ENCODE measurements around the gene GABRR2.

GABRR2 gene

DNA sequence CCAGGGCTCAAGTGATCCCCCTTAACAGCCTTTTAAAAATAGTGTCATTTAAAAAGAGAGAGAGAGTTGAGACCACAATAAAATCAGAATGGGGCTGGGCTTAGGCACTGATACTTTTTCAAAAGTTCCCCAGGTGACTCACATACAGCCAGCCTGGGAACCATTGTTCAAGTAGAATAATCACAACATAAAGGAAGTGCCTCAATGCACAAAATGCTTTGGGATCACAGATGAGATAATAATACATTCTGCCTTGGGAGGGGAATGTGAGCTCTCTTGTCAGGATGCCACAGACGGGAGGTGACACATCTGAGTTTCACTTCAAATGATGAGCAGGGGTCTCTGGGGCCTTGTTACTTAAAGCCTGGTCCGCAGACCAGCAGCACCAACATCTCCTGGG lies 63.9 kb downstream of the GABRR2 start:
- H3K9me3 ChIP-seq (ENCODE audit: severe bottlenecking): no peaks in the 10 kb centered on the region
- DNase-seq: no peak
- H3K27me3 ChIP-seq (ENCODE audit: insufficient read depth, low read depth, severe bottlenecking): no peaks in the 10 kb centered on the region
- TF ChIP-seq, protein P1, sequence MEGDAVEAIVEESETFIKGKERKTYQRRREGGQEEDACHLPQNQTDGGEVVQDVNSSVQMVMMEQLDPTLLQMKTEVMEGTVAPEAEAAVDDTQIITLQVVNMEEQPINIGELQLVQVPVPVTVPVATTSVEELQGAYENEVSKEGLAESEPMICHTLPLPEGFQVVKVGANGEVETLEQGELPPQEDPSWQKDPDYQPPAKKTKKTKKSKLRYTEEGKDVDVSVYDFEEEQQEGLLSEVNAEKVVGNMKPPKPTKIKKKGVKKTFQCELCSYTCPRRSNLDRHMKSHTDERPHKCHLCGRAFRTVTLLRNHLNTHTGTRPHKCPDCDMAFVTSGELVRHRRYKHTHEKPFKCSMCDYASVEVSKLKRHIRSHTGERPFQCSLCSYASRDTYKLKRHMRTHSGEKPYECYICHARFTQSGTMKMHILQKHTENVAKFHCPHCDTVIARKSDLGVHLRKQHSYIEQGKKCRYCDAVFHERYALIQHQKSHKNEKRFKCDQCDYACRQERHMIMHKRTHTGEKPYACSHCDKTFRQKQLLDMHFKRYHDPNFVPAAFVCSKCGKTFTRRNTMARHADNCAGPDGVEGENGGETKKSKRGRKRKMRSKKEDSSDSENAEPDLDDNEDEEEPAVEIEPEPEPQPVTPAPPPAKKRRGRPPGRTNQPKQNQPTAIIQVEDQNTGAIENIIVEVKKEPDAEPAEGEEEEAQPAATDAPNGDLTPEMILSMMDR (IDR thresholded peaks at IDR 0.05; ENCODE audit: low read depth, low read length): no peak
- H3K4me3 ChIP-seq (ENCODE audit: low read depth, low read length): no peak overlapping the region
- no peak overlapping the region for H3K27ac ChIP-seq
- H3K36me3 ChIP-seq: no peaks in the 10 kb centered on the region

DNA sequence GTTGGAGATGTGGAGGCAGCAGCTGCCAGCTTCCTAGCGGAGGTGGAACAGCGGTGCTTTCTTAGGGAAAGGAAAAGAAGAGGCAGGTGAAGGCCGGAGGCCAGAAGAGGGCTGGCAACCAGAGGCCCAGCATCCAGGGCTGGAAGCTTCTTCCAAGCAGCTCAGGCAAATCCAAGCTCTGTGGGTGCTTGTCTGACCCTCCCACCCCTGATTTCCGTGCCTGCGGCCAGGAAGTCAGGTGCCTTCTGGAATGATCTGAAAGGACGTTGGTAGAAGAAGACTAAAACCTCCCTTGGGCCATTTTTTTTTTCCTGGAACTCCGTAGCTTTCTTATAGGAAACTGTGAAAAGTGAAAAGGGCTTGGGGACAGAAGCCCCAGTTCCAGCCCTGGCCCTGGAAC lies 64.9 kb downstream of the GABRR2 start:
- Histone ChIP-seq H3K36me3 (no peaks in the 10 kb centered on the region), H3K4me3 (ENCODE audit: low read depth, low read length) (no peak overlapping the region), H3K9me3 (ENCODE audit: severe bottlenecking) (no peaks in the 10 kb centered on the region), H3K27ac (no peak overlapping the region), H3K27me3 (ENCODE audit: insufficient read depth, low read depth, severe bottlenecking) (no peaks in the 10 kb centered on the region)
- TF ChIP-seq, protein P1 (IDR thresholded peaks at IDR 0.05; ENCODE audit: low read depth, low read length): no peak
- DNase-seq: no peak

DNA sequence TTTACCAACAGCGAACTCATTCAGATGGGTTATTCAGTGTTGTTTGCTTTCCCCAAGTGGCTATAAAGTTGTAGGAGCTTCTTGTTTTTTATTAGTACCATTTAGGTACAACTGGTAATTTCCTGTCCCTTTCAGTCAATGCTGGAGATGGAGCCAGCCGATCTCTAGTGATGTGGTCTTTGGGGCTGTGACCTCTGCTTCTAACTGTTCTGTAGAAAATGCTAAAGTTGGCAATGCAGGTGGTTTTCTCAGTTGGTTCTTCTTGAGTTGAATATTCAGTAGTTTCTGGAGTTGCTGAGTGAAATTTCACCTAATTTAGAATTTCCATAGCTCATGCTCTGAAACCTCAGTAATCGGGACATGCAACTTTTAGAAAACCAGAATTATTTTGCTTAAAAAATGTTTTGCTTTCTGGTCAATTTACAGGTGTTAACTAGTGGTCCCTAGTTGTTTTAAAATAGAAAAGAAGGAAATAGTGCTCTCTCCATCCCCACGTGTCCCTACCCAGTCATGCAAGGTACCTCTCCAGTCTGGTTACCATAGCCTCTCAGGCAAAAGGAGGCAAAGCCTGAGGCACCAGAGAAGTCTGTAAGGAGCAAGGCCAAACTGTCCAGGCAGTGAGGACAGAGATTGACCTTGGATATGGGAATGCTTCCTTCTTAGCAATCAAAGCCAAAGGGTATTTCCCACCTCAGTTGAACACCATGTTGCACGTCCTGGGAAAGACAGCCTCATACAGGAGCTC lies 70.7 kb downstream of the GABRR2 start:
- H3K4me3 ChIP-seq (ENCODE audit: low read depth, low read length): no peak overlapping the region
- TF ChIP-seq, protein P1 (IDR thresholded peaks at IDR 0.05; ENCODE audit: low read depth, low read length): no peak

DNA sequence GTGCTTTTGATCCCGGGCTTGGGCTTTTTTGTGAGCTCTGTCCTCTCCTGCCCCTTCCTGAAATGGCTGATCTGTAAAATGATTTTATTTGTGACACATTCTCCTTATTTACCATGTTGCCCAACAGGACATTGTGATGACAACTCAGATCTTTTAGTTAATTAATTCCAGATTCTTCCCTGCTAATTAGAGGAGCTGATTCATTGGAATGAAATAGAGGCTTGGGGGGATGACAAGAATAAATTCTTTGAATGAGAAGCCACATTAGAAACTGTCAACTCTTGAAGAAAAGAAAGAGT lies 71.8 kb downstream of the GABRR2 start:
- Histone ChIP-seq H3K27ac (no peak overlapping the region), H3K36me3 (no peaks in the 10 kb centered on the region), H3K9me3 (ENCODE audit: severe bottlenecking) (no peaks in the 10 kb centered on the region), H3K27me3 (ENCODE audit: insufficient read depth, low read depth, severe bottlenecking) (no peaks in the 10 kb centered on the region), H3K4me3 (ENCODE audit: low read depth, low read length) (no peak overlapping the region)
- TF ChIP-seq, protein P1 (IDR thresholded peaks at IDR 0.05; ENCODE audit: low read depth, low read length): no peak
- no peak for DNase-seq

More for the DNA sequence above, 70.7 kb downstream of the GABRR2 start:
- Histone ChIP-seq H3K27me3 (ENCODE audit: insufficient read depth, low read depth, severe bottlenecking) (no peaks in the 10 kb centered on the region), H3K27ac (no peak overlapping the region), H3K36me3 (no peaks in the 10 kb centered on the region), H3K9me3 (ENCODE audit: severe bottlenecking) (no peaks in the 10 kb centered on the region)
- DNase-seq: no peak

DNA sequence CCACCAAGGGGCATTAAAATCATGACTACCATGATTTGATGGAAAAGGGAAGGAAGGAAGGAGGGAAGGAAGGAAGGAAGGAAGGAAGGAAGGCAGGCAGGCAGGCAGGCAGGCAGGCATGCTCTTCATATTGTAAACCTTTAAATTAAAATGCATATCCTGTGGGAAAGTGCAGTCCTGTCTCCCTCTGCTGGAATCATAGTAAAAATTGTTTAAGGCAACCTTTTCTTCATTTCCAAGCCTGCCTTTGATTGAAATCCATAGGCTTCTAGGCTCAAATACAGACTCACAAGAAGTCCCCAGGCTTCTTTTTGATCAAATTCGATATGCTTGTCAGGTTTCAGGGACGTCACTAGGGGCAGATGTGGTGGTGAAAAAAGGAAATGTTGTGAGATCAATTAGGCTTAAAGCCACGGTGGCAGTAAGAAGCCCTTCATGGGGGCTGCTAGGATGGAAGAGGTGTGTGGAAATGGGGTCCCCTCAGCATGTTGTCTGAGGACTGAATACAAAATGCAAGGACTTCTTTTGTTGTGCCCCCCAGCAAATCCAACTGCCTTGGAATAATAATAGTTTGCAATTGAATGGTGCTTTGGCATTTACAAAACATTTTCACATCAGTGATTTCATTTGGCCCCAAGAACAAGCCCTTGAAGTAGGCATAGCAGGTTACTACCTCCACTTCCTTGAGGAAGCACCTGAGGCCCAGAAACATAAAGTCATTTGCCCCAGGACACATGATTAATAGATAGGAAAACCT lies 72.3 kb downstream of the GABRR2 start:
- TF ChIP-seq, protein P1 (IDR thresholded peaks at IDR 0.05; ENCODE audit: low read depth, low read length): peak; percentile 44
- Histone ChIP-seq H3K27ac (no peak overlapping the region), H3K27me3 (ENCODE audit: insufficient read depth, low read depth, severe bottlenecking) (no peaks in the 10 kb centered on the region), H3K9me3 (ENCODE audit: severe bottlenecking) (no peaks in the 10 kb centered on the region), H3K4me3 (ENCODE audit: low read depth, low read length) (no peak overlapping the region), H3K36me3 (no peaks in the 10 kb centered on the region)
- peak; percentile 21 for DNase-seq
